Spleen (tissue), 7 donors: ENCODE results near the gene LY86.

ENCODE experiments used
- CTCF ChIP-seq, 11 experiments: fragments of 200-600 bp in 7 of 11; fragments of 450-650 bp in 4 of 11; sonication (generic) in 4 of 11; IDR thresholded peaks in 8 of 11; conservative IDR thresholded peaks in 3 of 11; 1 replicate in 7 of 11; 2 replicates in 4 of 11; pipeline versions ENCODE4 v1.4.0 to v1.8.0; 2016 to 2021; ENCODE audit warnings: antibody characterized with exemption in 11 of 11, inconsistent platforms in 4 of 11, mild to moderate bottlenecking in 1 of 11
- POLR2A ChIP-seq, 3 donors: fragments of 450-650 bp; IDR thresholded peaks; one replicate each; pipeline ENCODE4 v1.5.1; 2017; ENCODE audit warnings: antibody characterized with exemption in 3 of 3, mild to moderate bottlenecking in 1 of 3
- donor health status: DM: no; HTN: no; CAD: no; lungs with moderate emphysema.
- donor health status: DM: no; HTN: no; CAD: no.
- donor health status: DM: no; HTN: no; CAD: no.

GRCh38 chr6:6596529-6597328 is 8.2 kb downstream of the LY86 start:
- TF ChIP-seq CTCF (IDR thresholded peaks at IDR 0.05 in 8 of 11, conservative IDR thresholded peaks at IDR 0.05 in 3 of 11) (no peak), POLR2A (IDR thresholded peaks at IDR 0.05) (no peak)
